Measurements from ENCODE around the gene KDM4B. TPM values are rescaled to one million over a fixed set of nuclear protein-coding genes. Genes with fewer than 3 reads are reported as not detected.

Gene KDM4B
- total and polyA plus RNA-seq, 2 donors (not counting 1 experiment from before 2014, with no cell fraction given): 6.4 to 14.4 TPM

GRCh38 chr19:5134691-5135090 is 165.8 kb downstream of the KDM4B start:
- H3K27ac ChIP-seq (ENCODE audit: insufficient read depth, low read length): no peak overlapping the region
- H3K9ac ChIP-seq (ENCODE audit: insufficient read depth, low read length): no peak overlapping the region
- DNase-seq (ENCODE audit: low read depth in 2 of 2): no peak
- H3K4me1 ChIP-seq (ENCODE audit: control insufficient read depth, extremely low read depth, insufficient read depth, low read length): no peaks in the 10 kb centered on the region
- no peak overlapping the region for H3K4me3 ChIP-seq (replicated peaks in 1 of 4; ENCODE audit: control extremely low read depth in 1 of 4, insufficient read depth in 1 of 4, low read depth in 3 of 4, low read length in 4 of 4)
- no peak overlapping the region for H3K4me2 ChIP-seq (ENCODE audit: extremely low read depth, insufficient read depth, low read length)
- TF ChIP-seq EZH2 (IDR thresholded peaks at IDR 0.05; ENCODE audit: low read length, missing control alignments) (no peak), CTCF (conservative IDR thresholded peaks at IDR 0.05 in 1 of 2, IDR thresholded peaks at IDR 0.05 in 1 of 2; ENCODE audit: low read depth in 1 of 2, low read length in 2 of 2) (no peak)
- H3K9me3 ChIP-seq (ENCODE audit: control insufficient read depth, insufficient read depth, low read depth, low read length): no peaks in the 10 kb centered on the region
- no peaks in the 10 kb centered on the region for H4K20me1 ChIP-seq (ENCODE audit: control insufficient read depth, extremely low read depth, insufficient read depth, low read length)
- H3K27me3 ChIP-seq (ENCODE audit: control insufficient read depth, insufficient read depth, low read length): no peaks in the 10 kb centered on the region
- H3K36me3 ChIP-seq (ENCODE audit: control insufficient read depth, insufficient read depth, low read length): peaks cover 15% of the 10 kb centered on the region
- no peaks in the 10 kb centered on the region for H3K79me2 ChIP-seq (ENCODE audit: control insufficient read depth, insufficient read depth, low read length)
- no peak overlapping the region for H2AFZ ChIP-seq (ENCODE audit: low read length)

- no peaks in the 10 kb centered on the region for H3K27me3 ChIP-seq (ENCODE audit: control insufficient read depth, insufficient read depth, low read length)
- H3K4me3 ChIP-seq (replicated peaks in 1 of 4; ENCODE audit: control extremely low read depth in 1 of 4, insufficient read depth in 1 of 4, low read depth in 3 of 4, low read length in 4 of 4): no peak overlapping the region
- no peaks in the 10 kb centered on the region for H3K9me3 ChIP-seq (ENCODE audit: control insufficient read depth, insufficient read depth, low read depth, low read length)
- H3K4me2 ChIP-seq (ENCODE audit: extremely low read depth, insufficient read depth, low read length): no peak overlapping the region
- H4K20me1 ChIP-seq (ENCODE audit: control insufficient read depth, extremely low read depth, insufficient read depth, low read length): no peaks in the 10 kb centered on the region
- DNase-seq (ENCODE audit: low read depth in 2 of 2): no peak
- H3K4me1 ChIP-seq (ENCODE audit: control insufficient read depth, extremely low read depth, insufficient read depth, low read length): no peaks in the 10 kb centered on the region
- no peak overlapping the region for H3K27ac ChIP-seq (ENCODE audit: insufficient read depth, low read length)
- no peak overlapping the region for H2AFZ ChIP-seq (ENCODE audit: low read length)
- H3K36me3 ChIP-seq (ENCODE audit: control insufficient read depth, insufficient read depth, low read length): peaks cover 15% of the 10 kb centered on the region
- TF ChIP-seq CTCF (conservative IDR thresholded peaks at IDR 0.05 in 1 of 2, IDR thresholded peaks at IDR 0.05 in 1 of 2; ENCODE audit: low read depth in 1 of 2, low read length in 2 of 2) (no peak), EZH2 (IDR thresholded peaks at IDR 0.05; ENCODE audit: low read length, missing control alignments) (no peak)
- H3K9ac ChIP-seq (ENCODE audit: insufficient read depth, low read length): no peak overlapping the region
- no peaks in the 10 kb centered on the region for H3K79me2 ChIP-seq (ENCODE audit: control insufficient read depth, insufficient read depth, low read length)
Measured at GRCh38 chr19:5136073-5136855, 167.4 kb downstream of the KDM4B start.

- Histone ChIP-seq H3K9me3 (ENCODE audit: control insufficient read depth, insufficient read depth, low read depth, low read length) (no peaks in the 10 kb centered on the region), H3K4me1 (ENCODE audit: control insufficient read depth, extremely low read depth, insufficient read depth, low read length) (no peaks in the 10 kb centered on the region), H3K79me2 (ENCODE audit: control insufficient read depth, insufficient read depth, low read length) (no peaks in the 10 kb centered on the region), H3K9ac (ENCODE audit: insufficient read depth, low read length) (no peak overlapping the region), H3K27ac (ENCODE audit: insufficient read depth, low read length) (no peak overlapping the region), H3K4me3 (replicated peaks in 1 of 4; ENCODE audit: control extremely low read depth in 1 of 4, insufficient read depth in 1 of 4, low read depth in 3 of 4, low read length in 4 of 4) (no peak overlapping the region), H3K4me2 (ENCODE audit: extremely low read depth, insufficient read depth, low read length) (no peak overlapping the region), H4K20me1 (ENCODE audit: control insufficient read depth, extremely low read depth, insufficient read depth, low read length) (no peaks in the 10 kb centered on the region), H2AFZ (ENCODE audit: low read length) (no peak overlapping the region), H3K36me3 (ENCODE audit: control insufficient read depth, insufficient read depth, low read length) (peaks cover 15% of the 10 kb centered on the region), H3K27me3 (ENCODE audit: control insufficient read depth, insufficient read depth, low read length) (no peaks in the 10 kb centered on the region)
- TF ChIP-seq CTCF (conservative IDR thresholded peaks at IDR 0.05 in 1 of 2, IDR thresholded peaks at IDR 0.05 in 1 of 2; ENCODE audit: low read depth in 1 of 2, low read length in 2 of 2) (no peak), EZH2 (IDR thresholded peaks at IDR 0.05; ENCODE audit: low read length, missing control alignments) (no peak)
- DNase-seq (ENCODE audit: low read depth in 2 of 2): no peak
Measured at GRCh38 chr19:5137114-5137513, 168.2 kb downstream of the KDM4B start.
